Keratinocyte (primary cell): Measurements from ENCODE around the gene COX5A.

Experiments used
- EZH2 ChIP-seq: IDR thresholded peaks from one replicate; pipeline ENCODE4 v1.6.1; 2012; ENCODE audit warnings: inconsistent platforms, mild to moderate bottlenecking, low read length, moderate library complexity
- TF ChIP-seq, protein P1 (sequence below), 3 experiments: IDR thresholded peaks in 1 of 3; conservative IDR thresholded peaks in 1 of 3; optimal IDR thresholded peaks in 1 of 3; 2 replicates in 2 of 3; 3 replicates in 1 of 3; pipeline versions ENCODE3 to v1.5.1; 2011; ENCODE audit warnings: low read length in 3 of 3, mild to moderate bottlenecking in 3 of 3, moderate library complexity in 2 of 3, control low read depth in 1 of 3, inconsistent platforms in 1 of 3; ENCODE audit not compliant: insufficient read depth in 2 of 3; ENCODE audit errors: extremely low read depth in 1 of 3

DNA sequence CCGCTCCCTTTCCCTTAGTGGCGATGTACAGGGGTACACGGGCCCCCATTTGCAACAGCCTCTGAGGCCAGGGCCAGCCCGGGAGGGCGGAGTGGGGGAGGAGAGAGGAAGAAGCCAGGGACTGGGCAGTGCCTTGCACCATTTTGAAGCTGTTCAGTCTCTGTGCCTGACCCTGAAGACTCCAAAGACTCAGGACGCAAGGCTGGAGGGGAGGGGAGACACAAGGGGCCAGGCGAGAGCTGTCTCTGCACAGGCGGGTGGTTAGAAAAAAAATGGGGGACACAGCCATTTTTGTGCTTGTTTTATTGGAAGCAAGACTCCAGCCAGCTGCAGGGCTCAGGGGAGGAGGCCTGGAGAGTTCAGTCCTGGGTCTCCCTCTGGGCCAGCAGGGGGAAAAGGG lies 17.1 kb upstream of the COX5A start:
- TF ChIP-seq, protein P1, sequence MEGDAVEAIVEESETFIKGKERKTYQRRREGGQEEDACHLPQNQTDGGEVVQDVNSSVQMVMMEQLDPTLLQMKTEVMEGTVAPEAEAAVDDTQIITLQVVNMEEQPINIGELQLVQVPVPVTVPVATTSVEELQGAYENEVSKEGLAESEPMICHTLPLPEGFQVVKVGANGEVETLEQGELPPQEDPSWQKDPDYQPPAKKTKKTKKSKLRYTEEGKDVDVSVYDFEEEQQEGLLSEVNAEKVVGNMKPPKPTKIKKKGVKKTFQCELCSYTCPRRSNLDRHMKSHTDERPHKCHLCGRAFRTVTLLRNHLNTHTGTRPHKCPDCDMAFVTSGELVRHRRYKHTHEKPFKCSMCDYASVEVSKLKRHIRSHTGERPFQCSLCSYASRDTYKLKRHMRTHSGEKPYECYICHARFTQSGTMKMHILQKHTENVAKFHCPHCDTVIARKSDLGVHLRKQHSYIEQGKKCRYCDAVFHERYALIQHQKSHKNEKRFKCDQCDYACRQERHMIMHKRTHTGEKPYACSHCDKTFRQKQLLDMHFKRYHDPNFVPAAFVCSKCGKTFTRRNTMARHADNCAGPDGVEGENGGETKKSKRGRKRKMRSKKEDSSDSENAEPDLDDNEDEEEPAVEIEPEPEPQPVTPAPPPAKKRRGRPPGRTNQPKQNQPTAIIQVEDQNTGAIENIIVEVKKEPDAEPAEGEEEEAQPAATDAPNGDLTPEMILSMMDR (optimal IDR thresholded peaks at IDR 0.05 in 1 of 3, IDR thresholded peaks at IDR 0.05 in 1 of 3, conservative IDR thresholded peaks at IDR 0.05 in 1 of 3; ENCODE audit: extremely low read depth in 1 of 3, insufficient read depth in 2 of 3, low read length in 3 of 3) = no peak
- no peak for TF ChIP-seq EZH2
